ENCODE measurements around the gene ARHGDIB. TPM values are rescaled to one million over a fixed set of nuclear protein-coding genes. Genes with fewer than 3 reads are reported as not detected.
A peak's percentile ranks its signal among the peaks of the same experiment; 100 is the strongest.

Gene ARHGDIB
- total RNA-seq, 4 donors from 2014 or later, result 63.8 to 112 (median 89.4) TPM

GRCh38 chr12:14949631-14950030 lies 11.8 kb downstream of the ARHGDIB start:
- no peaks in the 10 kb centered on the region for H3K9me3 ChIP-seq
- H3K4me1 ChIP-seq, result peaks cover 0 to 51% (median 35%) of the 10 kb centered on the region in 4 donors
- DNase-seq (ENCODE audit: low spot score in 2 of 2), result no peak
- no peak overlapping the region for H3K4me3 ChIP-seq
- 93 to 96% methylated on average over 5 of the region's 5 CpGs for WGBS, 2 donors
- peak overlapping the region in 3 of 4 donors; percentile 46 to 79 (median 73) for H3K27ac ChIP-seq
- no peaks in the 10 kb centered on the region for H3K27me3 ChIP-seq
- TF ChIP-seq POLR2A (IDR thresholded peaks at IDR 0.05) (no peak), CTCF (IDR thresholded peaks at IDR 0.05) (no peak), EP300 (IDR thresholded peaks at IDR 0.05) (no peak)
- H3K36me3 ChIP-seq, result no peaks in the 10 kb centered on the region

GRCh38 chr12:14948672-14949071 lies 12.7 kb downstream of the ARHGDIB start:
- peak overlapping the region; percentile 57 to 82 (median 70) for H3K27ac ChIP-seq
- no peak overlapping the region for H3K4me3 ChIP-seq
- DNase-seq (ENCODE audit: low spot score in 2 of 2), result peak in 1 of 2 donors; percentile 38
- 28 to 41% methylated on average over 3 of the region's 3 CpGs for WGBS, 2 donors
- peak in 1 of 2 donors; percentile 75 for TF ChIP-seq EP300 (IDR thresholded peaks at IDR 0.05)
- TF ChIP-seq CTCF (IDR thresholded peaks at IDR 0.05), result no peak
- peak; percentile 19 to 30 for TF ChIP-seq POLR2A (IDR thresholded peaks at IDR 0.05)
- H3K4me1 ChIP-seq, result peaks cover 0 to 50% (median 31%) of the 10 kb centered on the region in 4 donors
- no peaks in the 10 kb centered on the region for H3K36me3 ChIP-seq
- no peaks in the 10 kb centered on the region for H3K9me3 ChIP-seq
- H3K27me3 ChIP-seq, result no peaks in the 10 kb centered on the region

- WGBS, 2 donors, result 60 to 81% methylated on average over 1 of the region's 1 CpG
- H3K27me3 ChIP-seq, result no peaks in the 10 kb centered on the region
Measured at GRCh38 chr12:14946861-14947260, 14.5 kb downstream of the ARHGDIB start.

GRCh38 chr12:14946162-14946561 lies 15.2 kb downstream of the ARHGDIB start:
- Histone ChIP-seq H3K4me3 (no peak overlapping the region), H3K4me1 (peaks cover 0 to 41% (median 18%) of the 10 kb centered on the region in 4 donors), H3K27ac (peak overlapping the region; percentile 27 to 79 (median 54)), H3K9me3 (no peaks in the 10 kb centered on the region), H3K27me3 (no peaks in the 10 kb centered on the region), H3K36me3 (peaks cover 0 to 3% (median 0%) of the 10 kb centered on the region in 3 donors)
- no peak for DNase-seq (ENCODE audit: low spot score in 2 of 2)
- 79 to 80% methylated on average over 2 of the region's 2 CpGs for WGBS, 2 donors
- peak in 1 of 2 donors; percentile 53 for TF ChIP-seq EP300 (IDR thresholded peaks at IDR 0.05)
- TF ChIP-seq POLR2A (IDR thresholded peaks at IDR 0.05), result no peak
- no peak for TF ChIP-seq CTCF (IDR thresholded peaks at IDR 0.05)

More at GRCh38 chr12:14946861-14947260, 14.5 kb downstream of the ARHGDIB start:
- peaks cover 0 to 44% (median 22%) of the 10 kb centered on the region in 4 donors for H3K4me1 ChIP-seq
- peaks cover 0 to 3% (median 0%) of the 10 kb centered on the region in 3 donors for H3K36me3 ChIP-seq
- no peak for DNase-seq (ENCODE audit: low spot score in 2 of 2)
- H3K27ac ChIP-seq, result peak overlapping the region in 2 of 4 donors; percentile 20 to 79
- no peak overlapping the region for H3K4me3 ChIP-seq
- no peak for TF ChIP-seq EP300 (IDR thresholded peaks at IDR 0.05)
- TF ChIP-seq CTCF (IDR thresholded peaks at IDR 0.05), result no peak
- TF ChIP-seq POLR2A (IDR thresholded peaks at IDR 0.05), result no peak
- H3K9me3 ChIP-seq, result no peaks in the 10 kb centered on the region

- no peak for TF ChIP-seq POLR2A (IDR thresholded peaks at IDR 0.05)
- TF ChIP-seq EP300 (IDR thresholded peaks at IDR 0.05), result no peak
- no peak for TF ChIP-seq CTCF (IDR thresholded peaks at IDR 0.05)
- Histone ChIP-seq H3K27ac (no peak overlapping the region), H3K36me3 (peaks cover 0 to 3% (median 0%) of the 10 kb centered on the region in 3 donors), H3K4me3 (no peak overlapping the region), H3K9me3 (no peaks in the 10 kb centered on the region), H3K27me3 (no peaks in the 10 kb centered on the region), H3K4me1 (peaks cover 0 to 19% (median 2%) of the 10 kb centered on the region in 4 donors)
- 88 to 89% methylated on average over 12 of the region's 12 CpGs for WGBS, 2 donors
- no peak for DNase-seq (ENCODE audit: low spot score in 2 of 2)
Measured at GRCh38 chr12:14942196-14942931, 19.0 kb downstream of the ARHGDIB start.

Measured in tibial nerve (tissue), 4 donors.